Heart left ventricle (tissue), 13 donors: ENCODE results near the gene CNTRL.

Source experiments
- POLR2A ChIP-seq, 2 donors: fragments of 450-650 bp; IDR thresholded peaks; one replicate each; pipeline ENCODE4 v1.6.1; 2017; ENCODE audit warnings: antibody characterized with exemption in 2 of 2, mild to moderate bottlenecking in 2 of 2, moderate library complexity in 2 of 2
- TF ChIP-seq, protein P1 (sequence below), 12 donors: fragments of 200-600 bp; sonication (generic) in 4 of 12; IDR thresholded peaks; one replicate each; pipeline versions ENCODE4 v1.5.0 to v1.8.0; 2018 to 2022; ENCODE audit warnings: antibody characterized with exemption in 12 of 12, mild to moderate bottlenecking in 5 of 12
- donor health status: ischemic (EF 13 %, LVEDD 7.1; RV severe dilation, severe dysfunction).
- donor health status: DM: no; HTN: yes; CAD: no.
- donor health status: DM: no; HTN: no; CAD: no.
- donor health status: ischemic (EF 25% LVEDD 6.9; RV normal size, moderate dysfunction).
- donor health status: ischemic (EF 25% LVEDD 5.7; RV mildly dilated, moderate dysfunction).
- donor health status: ischemic (EF 35%, LVEDD 5.7; RV mildly dilated, moderate dysfunction).
- donor health status: nonischemic (EF 11% LVEDD 7.7; RV severe dilation, severe dysfunction).
- donor health status: DM: yes; HTN: yes; CAD: no.
- donor health status: PGD.
- donor health status: ischemic (EF 29% LVEDD 5.4; RV normal size, mild dysfunction).
- donor health status: nonischemic (EF 23%, LVEDD 6.1; RV moderate dilation, normal function).

DNA sequence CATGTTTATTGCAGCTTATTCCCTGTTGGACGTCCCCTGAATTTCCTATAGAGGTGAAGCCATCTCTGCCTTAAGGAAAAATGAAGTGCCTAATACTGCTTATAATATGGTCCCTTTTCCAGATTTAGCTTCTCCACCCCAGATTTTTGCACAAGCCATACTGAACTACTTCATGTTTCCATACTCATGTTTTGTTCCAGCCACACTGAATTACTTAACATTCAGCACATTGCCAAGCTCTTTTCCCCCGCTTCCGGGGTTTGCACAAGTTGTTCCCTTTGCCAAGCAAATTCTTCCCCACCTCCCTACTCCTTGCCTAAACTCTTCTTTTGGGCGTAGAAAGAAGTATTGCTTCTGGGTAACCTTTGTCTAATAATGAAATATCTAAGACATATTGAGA lies 1.7 kb upstream of the CNTRL start:
- no peak for TF ChIP-seq POLR2A (IDR thresholded peaks at IDR 0.05)
- TF ChIP-seq, protein P1, sequence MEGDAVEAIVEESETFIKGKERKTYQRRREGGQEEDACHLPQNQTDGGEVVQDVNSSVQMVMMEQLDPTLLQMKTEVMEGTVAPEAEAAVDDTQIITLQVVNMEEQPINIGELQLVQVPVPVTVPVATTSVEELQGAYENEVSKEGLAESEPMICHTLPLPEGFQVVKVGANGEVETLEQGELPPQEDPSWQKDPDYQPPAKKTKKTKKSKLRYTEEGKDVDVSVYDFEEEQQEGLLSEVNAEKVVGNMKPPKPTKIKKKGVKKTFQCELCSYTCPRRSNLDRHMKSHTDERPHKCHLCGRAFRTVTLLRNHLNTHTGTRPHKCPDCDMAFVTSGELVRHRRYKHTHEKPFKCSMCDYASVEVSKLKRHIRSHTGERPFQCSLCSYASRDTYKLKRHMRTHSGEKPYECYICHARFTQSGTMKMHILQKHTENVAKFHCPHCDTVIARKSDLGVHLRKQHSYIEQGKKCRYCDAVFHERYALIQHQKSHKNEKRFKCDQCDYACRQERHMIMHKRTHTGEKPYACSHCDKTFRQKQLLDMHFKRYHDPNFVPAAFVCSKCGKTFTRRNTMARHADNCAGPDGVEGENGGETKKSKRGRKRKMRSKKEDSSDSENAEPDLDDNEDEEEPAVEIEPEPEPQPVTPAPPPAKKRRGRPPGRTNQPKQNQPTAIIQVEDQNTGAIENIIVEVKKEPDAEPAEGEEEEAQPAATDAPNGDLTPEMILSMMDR (IDR thresholded peaks at IDR 0.05), result no peak
